SK-N-SH treated with all-trans-retinoic acid at 6 μM for 48 hours (cell line): ENCODE data around the gene TOP2A.

Experiments used
- BACH2 ChIP-seq: fragments of 250-450 bp; sonication (Bioruptor Pico); IDR thresholded peaks from 2 replicates; pipeline ENCODE4 v1.9.0; 2021; ENCODE audit warnings: mild to moderate bottlenecking, borderline replicate concordance
- CSDC2 ChIP-seq: fragments of 250-450 bp; sonication (Bioruptor Pico); IDR thresholded peaks from 2 replicates; pipeline ENCODE4 v1.5.0; 2020; ENCODE audit warnings: mild to moderate bottlenecking, moderate library complexity
- GLIS3 ChIP-seq: fragments of 250-450 bp; sonication (Bioruptor Pico); IDR thresholded peaks from 2 replicates; pipeline ENCODE4 v1.5.0; 2020; ENCODE audit warnings: mild to moderate bottlenecking, moderate library complexity
- RARB ChIP-seq: fragments of 250-450 bp; sonication (Bioruptor Pico); IDR thresholded peaks from 2 replicates; pipeline ENCODE4 v1.8.0; 2021; ENCODE audit warnings: mild to moderate bottlenecking, moderate library complexity
- ZFP3 ChIP-seq: fragments of 250-450 bp; sonication (Bioruptor Pico); IDR thresholded peaks from 2 replicates; pipeline ENCODE4 v1.5.0; 2020; ENCODE audit warnings: mild to moderate bottlenecking, moderate library complexity
- ZFP30 ChIP-seq: fragments of 450-650 bp; formaldehyde crosslinking; IDR thresholded peaks from 2 replicates; pipeline ENCODE4 v1.5.0; 2022; ENCODE audit warnings: mild to moderate bottlenecking, moderate library complexity
- TF ChIP-seq, protein P1 (sequence below): fragments of 250-450 bp; sonication (Bioruptor Pico); IDR thresholded peaks from 2 replicates; pipeline ENCODE4 v1.8.0; 2020; ENCODE audit warnings: mild to moderate bottlenecking, moderate library complexity, borderline replicate concordance

DNA sequence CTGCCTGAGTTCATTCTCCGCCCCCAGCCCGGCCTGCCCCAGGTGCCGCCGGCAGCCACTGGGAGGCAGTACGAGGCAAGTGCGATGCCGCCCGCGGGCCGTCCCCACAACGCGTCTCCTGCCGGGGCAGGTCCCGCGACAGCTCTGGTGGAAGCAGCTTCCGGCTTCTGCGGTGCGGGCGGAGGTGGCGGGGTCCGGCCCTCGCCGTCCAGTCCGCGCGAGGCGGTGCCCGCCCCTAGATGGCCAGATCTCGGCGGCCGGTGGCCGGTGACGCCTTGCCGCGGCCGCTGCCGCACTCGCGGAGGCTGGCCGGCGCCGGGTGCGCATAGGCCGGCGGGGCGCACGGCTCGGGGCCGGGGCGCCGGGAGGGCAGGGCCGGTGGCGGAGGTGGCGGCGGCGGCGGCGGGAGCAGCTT lies 55.0 kb downstream of the TOP2A start:
- TF ChIP-seq CSDC2 (CRISPR knock-in tag): no peak
- TF ChIP-seq, protein P1, sequence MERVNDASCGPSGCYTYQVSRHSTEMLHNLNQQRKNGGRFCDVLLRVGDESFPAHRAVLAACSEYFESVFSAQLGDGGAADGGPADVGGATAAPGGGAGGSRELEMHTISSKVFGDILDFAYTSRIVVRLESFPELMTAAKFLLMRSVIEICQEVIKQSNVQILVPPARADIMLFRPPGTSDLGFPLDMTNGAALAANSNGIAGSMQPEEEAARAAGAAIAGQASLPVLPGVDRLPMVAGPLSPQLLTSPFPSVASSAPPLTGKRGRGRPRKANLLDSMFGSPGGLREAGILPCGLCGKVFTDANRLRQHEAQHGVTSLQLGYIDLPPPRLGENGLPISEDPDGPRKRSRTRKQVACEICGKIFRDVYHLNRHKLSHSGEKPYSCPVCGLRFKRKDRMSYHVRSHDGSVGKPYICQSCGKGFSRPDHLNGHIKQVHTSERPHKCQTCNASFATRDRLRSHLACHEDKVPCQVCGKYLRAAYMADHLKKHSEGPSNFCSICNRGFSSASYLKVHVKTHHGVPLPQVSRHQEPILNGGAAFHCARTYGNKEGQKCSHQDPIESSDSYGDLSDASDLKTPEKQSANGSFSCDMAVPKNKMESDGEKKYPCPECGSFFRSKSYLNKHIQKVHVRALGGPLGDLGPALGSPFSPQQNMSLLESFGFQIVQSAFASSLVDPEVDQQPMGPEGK (CRISPR knock-in tag): no peak
- no peak for TF ChIP-seq ZFP3 (CRISPR knock-in tag)
- no peak for TF ChIP-seq RARB (CRISPR knock-in tag)
- no peak for TF ChIP-seq GLIS3 (CRISPR knock-in tag)
- TF ChIP-seq BACH2 (CRISPR knock-in tag): no peak
- TF ChIP-seq ZFP30 (CRISPR knock-in tag): no peak
